OCI-LY7 (cell line): ENCODE data around the gene CHPF2.

ENCODE experiments used
- CTCF ChIP-seq: fragments of 200-600 bp; sonication (generic); conservative IDR thresholded peaks from 2 replicates; pipeline ENCODE4 v1.5.1; 2014; ENCODE audit warnings: mild to moderate bottlenecking, antibody characterized with exemption, low read length, moderate library complexity, mixed read lengths
- EZH2phosphoT487 ChIP-seq: fragments of 200-600 bp; sonication (generic); IDR thresholded peaks from 2 replicates; pipeline ENCODE4 v1.6.1; 2018; ENCODE audit warnings: low read depth, borderline replicate concordance, mild to moderate bottlenecking, mixed run types, antibody characterized with exemption, low read length, moderate library complexity, mixed read lengths

GRCh38 chr7:151191544-151191943, 40.7 kb upstream of the CHPF2 start:
- TF ChIP-seq CTCF = no peak
- no peak for TF ChIP-seq EZH2phosphoT487
